Stimulated activated CD4-positive, alpha-beta T cell treated with anti-CD3 and anti-CD28 coated beads, Interleukin-2, amount 100 ng/mL, for 24 hours (primary cell): Measurements from ENCODE around the gene HSPG2.
"Not testable (repeated sequence)": the region's sequence is repeated elsewhere in the genome, so short reads cannot be mapped to it uniquely, and the experiment has no call there.

ENCODE experiments used
- DNase-seq, 2 donors: peaks; one replicate each; pipeline ENCODE4 v3.0.0-alpha.2; 2020

HSPG2 gene

DNA sequence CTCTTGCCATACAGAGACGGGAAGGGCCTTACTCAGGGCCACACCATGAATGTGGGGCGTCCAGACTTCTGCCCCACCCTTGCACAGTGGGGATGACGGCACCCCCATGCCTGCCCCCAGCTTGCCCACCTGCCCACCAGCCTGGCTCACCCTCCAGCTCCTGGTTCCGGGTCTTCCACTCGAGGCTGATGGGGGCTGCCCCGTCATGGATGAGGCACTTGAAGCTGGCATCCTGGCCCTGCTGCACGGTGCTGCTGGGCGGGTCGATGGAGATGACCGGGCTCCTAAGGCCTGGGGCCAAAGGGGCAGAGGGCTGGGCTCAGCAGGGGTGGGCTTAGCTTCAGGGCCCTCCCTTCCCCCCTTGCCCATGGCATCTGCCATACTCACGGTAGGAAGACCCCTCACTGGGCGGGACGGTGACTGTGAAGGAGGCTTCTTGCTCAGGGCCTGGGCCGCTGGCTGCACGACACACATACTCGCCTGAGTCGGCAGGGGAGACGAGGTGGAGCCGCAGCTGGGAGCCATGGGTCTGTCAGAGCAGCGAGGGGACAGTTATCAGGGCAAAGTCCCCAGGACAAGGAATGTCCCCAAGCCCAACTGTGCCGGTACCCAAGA is 95.2 kb downstream of the HSPG2 start:
- DNase-seq, result no peak

DNA sequence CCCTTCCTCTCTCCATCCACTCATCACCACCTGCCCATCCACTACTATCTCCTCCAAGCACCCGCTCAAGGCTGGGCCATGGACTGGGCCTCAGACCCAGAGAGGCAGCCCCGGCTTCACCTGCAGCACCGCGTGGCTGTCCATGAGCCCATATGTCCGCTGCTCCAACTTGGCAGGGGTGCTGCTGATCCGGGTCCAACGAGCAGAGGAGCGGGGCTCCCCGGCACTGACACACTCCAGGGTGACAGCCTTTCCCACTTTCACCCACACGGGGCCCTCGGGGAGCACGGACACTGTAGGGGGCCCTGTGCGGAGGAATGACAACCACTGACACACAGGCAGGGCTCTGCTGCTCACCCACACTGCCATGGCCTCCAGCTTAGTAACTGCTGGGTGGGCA is 96.1 kb downstream of the HSPG2 start:
- no peak for DNase-seq

DNA sequence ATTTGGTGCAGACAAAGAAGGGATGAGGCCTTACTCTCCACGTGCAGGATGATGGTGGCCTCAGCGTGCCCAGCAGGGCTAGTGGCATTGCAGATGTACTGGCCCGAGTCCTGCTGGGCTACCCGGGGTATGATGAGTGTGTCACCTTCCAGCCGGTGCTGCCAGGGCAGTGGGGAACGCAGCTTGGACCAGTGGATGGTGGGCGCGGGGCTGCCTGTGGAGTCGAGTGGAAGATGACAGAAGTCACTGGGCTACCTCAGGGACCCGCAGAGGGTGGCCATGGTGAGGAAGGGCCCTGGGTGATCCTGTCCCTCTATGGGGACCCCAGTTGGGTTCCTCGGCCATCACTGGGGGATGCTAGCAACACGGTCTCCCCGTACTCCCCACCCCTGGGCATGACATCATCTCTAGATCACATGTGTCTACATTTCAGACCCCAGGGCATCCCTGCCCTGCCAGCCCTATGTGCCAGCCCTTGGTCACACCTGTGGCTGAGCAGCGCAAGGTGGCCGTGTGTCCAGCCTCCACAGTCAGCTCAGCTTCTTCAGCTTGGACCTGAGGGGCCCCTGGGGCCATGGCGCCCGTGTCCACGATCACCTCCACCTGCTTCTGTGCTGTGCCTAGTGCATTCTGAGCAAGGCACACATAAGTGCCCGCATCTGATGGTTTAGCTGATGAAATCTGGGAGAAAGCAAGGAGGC is 97.6 kb downstream of the HSPG2 start:
- no peak for DNase-seq

DNA sequence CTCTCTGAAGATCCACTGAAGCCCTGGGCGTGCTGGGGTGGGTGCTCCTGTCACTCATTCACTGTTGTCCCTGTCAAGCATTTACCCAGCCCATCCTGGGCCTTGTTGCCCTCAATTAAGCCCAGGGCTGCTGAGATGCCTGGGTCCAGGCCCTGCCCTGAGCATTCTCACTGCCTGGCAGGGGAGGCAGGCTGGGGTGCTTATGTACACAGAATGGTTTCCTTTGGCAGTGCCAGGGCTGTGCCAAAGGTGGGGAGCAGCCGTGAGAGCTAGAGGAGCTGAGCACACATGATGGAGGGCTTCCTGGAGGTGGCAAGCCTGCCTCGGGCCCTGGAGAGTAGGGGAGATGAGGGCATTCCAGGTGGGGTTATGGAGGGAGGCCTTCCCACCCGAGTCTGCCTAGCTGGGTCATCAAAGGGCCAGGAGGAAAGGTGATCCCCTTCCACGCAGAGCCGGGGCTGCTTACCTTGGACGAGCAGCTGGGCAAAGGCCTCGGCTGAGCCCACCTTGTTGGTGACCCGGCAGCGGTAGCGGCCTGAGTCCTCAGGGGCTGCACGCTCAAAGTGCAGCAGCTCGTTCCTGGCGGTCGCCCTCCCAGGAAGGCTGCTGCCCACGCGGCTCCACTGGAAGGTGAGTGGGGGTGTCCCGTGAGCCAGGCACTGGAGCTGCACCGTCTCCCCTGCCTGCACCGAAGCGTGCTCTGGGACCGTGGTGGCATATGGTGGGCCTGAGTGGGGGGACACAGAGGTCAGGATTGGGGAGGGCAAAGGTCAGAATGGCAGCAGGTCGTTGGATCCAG is 98.6 kb downstream of the HSPG2 start:
- DNase-seq, result no peak

DNA sequence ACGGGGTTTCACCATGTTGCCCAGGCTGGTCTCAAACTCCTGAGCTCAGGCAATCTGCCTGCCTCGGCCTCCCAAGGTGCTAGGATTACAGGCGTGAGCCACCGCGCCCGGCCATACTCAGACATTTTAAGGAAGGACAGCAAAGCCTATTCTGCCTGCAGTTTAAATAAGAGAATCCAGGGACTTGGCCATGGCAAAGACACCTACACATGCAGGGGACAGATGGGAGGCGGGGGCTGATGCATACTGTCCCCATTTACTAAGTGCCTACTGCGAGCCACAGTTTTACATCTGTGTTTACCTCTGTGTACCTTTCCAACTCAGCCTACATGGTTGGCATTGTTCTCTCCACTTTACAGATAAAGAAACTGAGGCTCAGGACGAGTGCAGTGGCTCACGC is 99.6 kb downstream of the HSPG2 start:
- DNase-seq, result no peak

DNA sequence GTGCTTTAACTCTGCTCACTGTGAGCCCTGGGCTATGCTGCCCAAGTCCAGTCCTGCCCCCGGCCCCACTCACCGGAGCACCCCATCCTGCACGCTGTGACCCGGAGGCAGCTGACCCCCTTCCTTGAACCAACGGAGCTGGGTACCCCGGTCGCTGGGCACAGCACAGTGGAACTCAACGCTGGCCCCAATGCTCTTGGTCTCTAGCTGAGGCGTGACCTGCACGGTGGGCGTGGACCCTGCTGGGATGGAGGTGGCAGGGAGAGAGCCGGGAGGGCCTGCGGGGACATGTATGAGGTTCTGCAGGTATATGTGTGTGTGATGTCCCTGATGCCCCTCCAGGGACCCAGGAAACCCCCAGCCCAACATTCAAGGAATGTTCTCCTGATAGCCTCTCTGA is 100.4 kb downstream of the HSPG2 start:
- DNase-seq, result no peak

DNA sequence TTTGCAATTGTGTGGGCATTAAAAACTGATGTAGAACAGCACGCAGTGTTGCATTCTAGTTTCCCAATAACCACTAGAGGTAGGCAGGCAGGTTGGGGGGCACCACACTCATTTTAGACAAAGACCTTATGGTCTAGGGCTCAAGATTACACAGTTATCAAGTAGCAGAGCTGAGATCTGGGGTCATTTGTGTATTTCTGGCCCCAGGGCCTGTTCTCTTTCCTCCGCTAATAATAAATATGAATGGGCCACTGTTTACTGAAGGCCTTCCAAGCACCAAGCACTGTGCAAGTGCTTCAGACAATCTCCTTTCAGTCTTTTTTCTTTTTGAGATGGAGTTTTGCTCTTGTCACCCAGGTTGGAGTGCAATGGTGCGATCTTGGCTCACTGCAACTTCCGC is 101.1 kb downstream of the HSPG2 start:
- no peak for DNase-seq

DNA sequence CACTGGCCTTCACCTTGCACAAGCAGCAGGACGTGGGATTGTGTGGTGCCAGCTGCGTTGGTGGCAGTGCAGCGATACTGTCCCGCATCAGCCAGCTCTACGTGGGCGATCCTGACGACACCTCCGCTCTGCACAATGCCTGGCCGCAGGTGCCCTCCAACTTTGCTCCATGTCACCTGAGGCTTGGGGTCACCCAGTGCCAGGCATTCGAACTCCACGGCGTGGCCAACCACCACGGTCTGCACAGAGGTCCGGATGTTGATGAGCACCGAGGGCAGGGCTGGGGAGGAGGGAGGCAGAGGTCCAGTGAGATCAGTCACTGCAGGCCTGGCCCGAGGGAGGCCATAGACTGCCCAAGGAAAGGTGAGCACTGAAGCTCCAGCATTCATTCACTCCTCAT is 102.4 kb downstream of the HSPG2 start:
- DNase-seq, result no peak

DNA sequence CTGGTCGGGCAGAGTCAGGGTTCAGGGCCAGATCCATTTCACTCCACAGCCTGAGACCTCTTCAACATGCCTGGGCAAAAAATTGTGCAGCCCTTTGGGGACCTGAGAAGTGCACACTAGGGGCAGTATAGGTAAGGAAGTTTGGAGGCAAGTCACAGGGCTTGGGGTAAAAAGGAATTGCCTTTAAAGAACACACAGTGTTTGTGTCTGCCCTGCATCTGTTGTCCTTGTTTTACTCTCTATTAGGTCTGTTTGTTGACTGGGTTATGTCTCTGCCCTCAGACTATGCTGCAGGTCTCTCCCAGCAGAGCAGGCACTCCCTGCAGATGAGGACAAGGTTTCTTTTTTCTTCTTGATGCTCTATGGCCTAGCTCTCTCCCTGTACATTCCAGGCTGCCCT is 103.0 kb downstream of the HSPG2 start:
- DNase-seq, result no peak

DNA sequence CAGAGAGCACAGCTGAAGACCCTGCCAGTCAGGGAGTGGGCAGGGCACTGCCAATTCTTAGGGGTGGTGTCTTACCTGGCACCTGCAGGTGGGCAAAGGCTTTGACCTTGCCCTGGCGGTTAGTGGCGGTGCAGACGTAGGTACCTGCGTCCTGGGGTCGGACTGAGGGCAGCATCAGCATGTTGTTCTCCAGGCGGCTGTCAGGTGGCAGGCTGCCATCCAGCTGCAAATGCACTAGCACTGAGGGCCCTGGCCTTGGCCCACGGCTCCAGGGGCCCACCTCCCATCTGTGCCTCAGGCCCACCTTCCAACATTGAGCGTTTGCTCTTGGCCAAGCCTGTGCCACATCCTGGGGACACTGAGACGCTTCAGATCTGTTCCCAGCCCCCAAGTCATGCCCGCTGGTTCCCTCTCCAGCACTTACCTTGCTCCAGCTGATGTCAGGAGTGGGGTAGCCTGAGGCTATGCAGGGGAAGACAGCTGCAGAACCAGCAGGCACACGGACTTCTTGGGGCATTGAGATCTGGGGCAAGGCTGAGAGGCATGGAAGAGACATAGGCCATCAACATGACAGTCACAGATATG is 103.6 kb downstream of the HSPG2 start:
- no peak for DNase-seq

DNA sequence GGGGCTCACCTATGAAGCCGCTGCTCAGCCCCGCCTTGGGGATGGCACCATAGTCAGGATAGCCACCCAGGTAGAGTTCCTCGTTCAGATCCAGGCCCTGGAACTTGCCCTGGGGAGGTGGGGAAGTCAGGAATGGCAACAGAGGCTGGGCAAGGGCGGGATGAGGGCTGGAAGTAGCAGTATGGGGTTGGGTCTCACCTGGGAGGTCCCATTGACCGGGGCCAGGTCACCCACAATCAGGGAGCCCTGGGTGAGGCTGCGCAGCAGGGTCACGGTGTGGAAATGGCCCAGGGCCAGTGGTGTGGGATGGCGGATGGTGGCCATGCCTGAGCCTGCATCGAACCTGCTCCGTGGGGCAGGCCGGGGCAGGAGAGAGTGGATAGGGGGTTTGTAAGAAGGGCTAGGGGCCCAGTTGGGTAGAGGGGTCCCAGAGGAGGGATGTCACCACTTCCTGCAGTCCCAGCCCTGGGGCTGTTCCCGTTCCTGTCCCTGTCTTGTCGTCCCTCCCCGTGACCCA is 105.6 kb downstream of the HSPG2 start:
- DNase-seq, result no peak

DNA sequence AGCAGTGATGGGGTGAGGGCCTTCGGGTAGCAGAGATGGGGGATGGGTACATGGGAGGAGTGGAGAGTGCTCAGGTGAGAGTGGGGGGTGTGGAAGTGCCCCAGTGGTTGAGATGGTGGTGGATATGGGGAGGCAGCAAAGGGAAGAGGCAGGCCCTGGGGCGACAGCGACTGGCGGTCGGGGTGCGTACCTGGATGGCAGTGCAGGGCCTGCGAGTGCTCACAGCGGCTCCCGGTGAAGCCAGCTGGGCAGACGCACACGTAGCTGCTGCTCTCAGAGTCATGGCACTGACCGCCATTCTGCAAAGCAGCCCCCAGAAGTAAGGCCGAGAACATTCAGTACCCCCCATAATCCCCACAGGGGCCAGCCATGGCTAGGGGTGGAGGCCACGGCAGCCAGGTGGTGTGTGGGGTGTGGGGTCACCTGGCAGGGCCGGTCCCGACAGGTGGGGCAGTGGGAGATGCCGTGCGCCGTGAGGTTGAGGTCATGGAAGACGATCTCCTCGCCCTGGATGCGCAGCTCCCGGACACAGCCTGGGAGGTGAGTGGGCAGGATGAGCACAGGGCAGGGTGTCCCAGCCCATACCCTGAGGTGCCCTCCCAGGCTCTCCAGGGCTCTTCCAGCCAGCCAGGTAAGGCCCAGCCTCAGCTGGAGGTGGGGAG is 106.2 kb downstream of the HSPG2 start:
- no peak for DNase-seq

DNA sequence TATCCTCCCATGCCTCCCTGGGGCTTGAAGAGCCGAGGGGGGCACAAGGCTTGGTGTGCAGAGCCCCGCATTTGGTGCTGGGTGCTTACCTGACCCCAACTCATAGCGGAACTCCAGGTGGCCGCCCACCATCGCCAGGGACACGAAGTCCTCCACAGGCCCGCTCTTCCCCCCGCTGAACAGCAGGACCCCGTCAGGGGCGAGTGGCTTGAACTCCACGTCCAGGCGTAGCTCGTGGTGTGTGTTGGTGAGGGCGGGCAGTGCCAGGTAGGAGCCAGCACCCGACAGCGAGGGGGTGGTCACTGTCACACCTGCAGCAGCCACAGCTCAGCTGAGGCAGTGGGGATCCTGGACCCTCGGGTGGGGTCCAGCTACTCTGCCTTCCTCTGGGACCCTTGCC is 107.8 kb downstream of the HSPG2 start:
- DNase-seq, result no peak

DNA sequence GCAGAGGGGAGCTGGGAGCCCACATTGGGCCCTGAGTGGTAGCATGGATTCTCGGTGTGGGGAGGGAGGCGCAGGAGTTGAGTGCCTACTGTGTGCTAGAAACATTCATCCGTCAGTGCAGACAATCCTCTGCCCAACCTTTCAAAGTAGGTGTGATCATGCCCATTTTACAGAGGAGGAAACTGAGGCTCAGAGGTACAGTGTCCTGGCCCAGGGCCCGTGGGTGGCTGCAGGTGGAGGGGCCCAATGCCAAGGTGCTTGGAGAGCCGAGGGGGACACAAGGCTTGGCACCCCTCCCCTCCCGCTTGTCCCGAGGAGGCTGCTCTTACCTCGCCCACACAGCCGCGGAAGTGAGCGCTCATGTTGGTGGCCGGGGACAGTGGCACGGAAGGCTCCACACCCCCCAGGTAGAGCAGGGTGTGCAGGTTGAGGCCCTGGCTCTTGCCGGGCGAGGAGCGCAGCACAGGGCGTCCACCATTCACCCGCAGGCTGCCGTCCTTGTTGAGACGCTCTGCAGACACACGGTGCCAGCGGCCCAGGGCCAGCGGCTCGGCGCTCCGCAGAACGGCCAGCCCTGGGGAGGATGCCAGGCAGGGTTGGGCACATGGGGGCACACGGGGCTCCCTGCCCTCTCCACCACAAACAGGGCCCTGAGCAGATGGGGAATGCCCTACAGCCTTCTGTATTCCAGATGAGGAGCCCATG is 108.5 kb downstream of the HSPG2 start:
- no peak for DNase-seq

DNA sequence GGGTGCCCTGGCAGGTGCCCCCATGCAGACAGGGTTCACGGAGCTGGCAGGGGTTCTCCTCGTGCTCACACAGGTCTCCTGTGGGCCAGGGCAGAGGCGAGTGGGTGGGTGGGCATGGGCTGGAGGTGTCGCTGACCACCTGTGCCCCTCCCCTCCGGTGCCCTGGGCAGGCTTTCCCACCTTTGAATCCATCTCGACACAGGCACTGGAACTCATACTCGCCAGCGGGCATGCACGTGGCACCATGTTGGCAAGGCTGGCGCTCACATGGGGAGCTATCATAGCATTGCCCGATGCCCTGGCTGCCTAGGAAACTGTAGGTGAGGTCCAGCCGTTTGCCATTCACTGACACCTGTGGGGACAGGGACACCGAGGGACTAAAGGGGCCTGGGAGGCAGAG is 109.0 kb downstream of the HSPG2 start:
- DNase-seq, result no peak

DNA sequence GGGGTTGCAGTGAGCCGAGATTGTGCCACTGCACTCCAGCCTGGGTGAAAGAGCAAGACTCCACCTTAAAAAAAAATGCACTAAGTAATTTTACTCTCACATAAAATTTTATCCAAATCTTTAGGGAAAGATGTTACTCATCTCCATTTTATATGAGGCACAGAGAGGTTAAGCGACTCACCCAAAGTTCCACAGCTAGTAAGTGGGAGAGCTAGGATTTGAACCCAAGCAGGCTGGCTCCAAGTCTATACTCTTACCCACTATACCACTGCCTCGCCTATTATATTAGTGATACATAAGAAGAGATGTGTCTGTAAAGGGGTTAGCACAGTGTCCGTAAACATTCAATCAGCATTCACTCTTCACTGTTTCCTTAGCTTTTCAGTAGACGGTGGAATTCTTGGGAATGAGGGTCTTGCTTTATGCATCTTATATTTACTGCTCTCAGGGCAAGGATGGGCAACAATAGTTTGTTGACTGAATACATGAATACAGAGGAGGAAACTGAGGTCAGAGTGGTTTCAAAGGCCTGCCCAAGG is 109.9 kb downstream of the HSPG2 start:
- no peak for DNase-seq

DNA sequence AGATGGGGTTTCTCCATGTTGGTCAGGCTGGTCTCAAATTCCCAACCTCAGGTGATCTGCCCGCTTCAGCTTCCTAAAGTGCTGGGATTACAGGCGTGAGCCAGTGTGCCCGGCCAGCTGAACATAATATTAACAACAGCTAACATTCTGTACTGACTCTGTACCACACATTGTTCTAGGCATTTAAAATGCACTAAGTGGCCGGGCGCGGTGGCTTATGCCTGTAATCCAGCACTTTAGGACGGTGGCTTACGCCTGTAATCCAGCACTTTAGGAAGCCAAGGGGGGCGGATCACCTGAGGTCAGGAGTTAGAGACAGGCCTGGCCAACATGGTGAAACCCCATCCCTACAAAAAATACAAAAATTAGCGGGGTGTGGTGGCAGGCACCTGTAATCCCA is 110.4 kb downstream of the HSPG2 start:
- DNase-seq, result not testable (repeated sequence)

DNA sequence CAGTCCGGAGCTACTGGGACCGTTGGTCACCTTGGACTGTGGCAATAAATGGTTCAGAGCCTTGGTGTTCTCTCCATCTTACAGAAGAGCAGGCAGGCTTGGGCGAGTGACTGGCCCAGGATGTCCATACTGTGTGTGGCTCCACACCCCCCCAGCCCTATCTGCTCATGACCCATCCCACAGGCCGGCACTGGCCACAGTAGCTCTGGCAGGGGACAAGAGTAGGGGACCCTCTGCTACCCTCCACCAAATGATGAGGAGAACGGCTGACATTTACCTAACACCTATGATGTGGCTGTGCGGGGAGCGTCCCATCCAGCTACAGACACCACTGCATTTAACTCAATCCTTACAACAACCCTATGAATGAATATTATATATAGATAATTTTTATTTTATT is 111.7 kb downstream of the HSPG2 start:
- no peak for DNase-seq

DNA sequence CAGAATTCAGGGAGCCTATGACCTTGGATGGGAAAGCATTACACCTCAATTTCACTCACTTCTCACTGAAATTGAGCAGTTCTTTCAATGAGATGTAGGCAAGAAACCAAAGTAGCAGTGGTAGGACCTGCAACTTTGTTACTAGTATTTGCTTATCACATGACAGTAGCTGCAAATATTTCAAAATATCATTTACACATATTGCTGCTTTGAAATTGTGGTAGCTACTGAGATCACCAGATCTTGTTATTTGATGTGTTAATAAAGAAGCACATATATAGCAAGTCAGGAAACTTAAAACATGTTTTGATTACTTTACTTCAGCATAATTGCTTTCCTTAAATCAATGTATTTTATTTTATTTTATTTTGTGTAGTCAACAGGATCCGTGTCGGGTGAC is 112.2 kb downstream of the HSPG2 start:
- DNase-seq, result no peak

DNA sequence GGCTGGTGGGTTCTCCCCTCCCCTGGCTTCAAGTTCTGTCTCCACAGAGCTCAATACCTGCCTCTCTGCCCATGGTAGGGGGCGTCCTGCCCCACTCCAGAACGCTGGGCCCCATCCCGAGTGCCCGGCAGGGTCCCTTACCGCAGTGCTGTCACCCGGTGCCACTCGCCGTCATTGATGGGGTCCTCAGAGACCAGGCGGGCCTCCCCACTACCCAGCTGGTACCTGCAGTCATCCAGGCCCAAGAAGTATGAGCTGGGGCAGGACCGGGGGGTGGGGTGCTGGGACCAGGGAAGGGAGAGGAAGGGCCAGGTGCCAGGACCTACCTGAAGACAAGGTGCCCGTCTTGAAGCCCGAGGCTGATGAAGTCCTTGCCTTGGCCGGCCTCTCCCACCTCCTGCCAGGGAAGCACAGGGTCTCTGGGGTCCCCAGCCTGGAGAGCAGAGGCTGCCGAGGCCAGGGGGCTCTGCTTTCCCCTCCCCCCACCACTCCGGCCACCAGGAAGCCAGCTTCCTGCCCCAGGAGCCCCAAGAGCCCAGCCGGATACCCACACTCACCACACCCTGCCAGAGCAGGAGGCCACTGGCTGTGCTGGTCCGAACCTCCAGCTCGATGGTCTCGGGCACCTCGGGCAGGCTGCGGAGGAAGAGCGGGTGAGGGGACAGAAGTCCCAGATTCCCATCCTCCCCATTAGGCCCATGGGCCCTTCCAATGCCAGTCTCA is 113.0 kb downstream of the HSPG2 start:
- no peak for DNase-seq

DNA sequence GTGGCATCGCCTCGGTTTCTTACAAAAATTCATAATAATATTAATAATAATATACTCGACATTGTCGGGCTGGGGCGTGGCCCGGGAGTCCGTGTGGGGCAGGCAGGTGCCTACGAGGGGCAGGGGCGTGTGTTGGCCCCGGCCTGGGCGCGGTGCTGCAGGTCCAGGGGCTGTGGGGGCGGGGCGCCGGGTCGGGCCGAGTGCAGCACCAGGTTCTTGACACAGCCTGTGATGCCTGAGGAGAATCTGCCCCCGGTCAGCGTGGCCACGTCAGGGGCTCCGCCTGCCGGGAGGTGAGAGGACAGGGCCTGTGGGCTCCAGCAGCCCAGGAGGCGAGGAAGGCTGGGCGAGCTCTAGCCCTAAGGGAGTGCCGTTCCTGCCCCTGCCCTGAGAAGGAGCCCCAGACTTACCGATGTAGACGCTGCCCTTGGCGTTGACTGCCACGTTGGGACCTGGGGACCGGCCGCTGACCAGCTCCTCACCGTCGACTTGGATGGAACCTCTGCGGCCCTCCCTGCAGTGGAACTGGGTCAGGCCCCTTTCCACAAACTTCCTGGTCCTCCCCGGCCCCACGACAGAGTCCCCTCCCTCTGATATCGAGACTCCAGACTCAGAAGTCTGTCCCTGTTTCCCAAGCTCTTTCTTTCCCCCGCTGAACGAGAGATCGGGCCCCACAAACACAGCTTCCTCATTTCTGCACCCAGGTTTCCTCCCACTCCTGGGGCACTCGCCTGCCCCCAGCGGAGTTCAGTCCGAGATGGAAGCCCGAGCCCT is 113.7 kb downstream of the HSPG2 start:
- no peak for DNase-seq
